Glutamatergic neuron (in vitro differentiated cells): ENCODE data around the gene PLEKHG5. TPM values are rescaled to one million over a fixed set of nuclear protein-coding genes. Genes with fewer than 3 reads are reported as not detected.

ENCODE experiments used
- DNase-seq: peaks from one replicate; pipeline ENCODE4 v3.0.0; 2022
- H3K27ac Mint-ChIP-seq: one replicate; pipeline ENCODE4 v1.8.0; 2020; ENCODE audit warnings: mild to moderate bottlenecking, mixed read lengths, inconsistent platforms; ENCODE audit not compliant: unreplicated experiment
- H3K27me3 Mint-ChIP-seq: one replicate; pipeline ENCODE4 v1.8.0; 2020; ENCODE audit warnings: mild to moderate bottlenecking, moderate library complexity, mixed read lengths, inconsistent platforms; ENCODE audit not compliant: unreplicated experiment
- H3K36me3 Mint-ChIP-seq: one replicate; pipeline ENCODE4 v1.8.0; 2020; ENCODE audit warnings: mild to moderate bottlenecking, mixed read lengths, inconsistent platforms; ENCODE audit not compliant: unreplicated experiment
- H3K4me1 Mint-ChIP-seq: one replicate; pipeline ENCODE4 v1.8.0; 2020; ENCODE audit warnings: mild to moderate bottlenecking, low read depth, mixed read lengths, inconsistent platforms; ENCODE audit not compliant: unreplicated experiment
- H3K4me3 Mint-ChIP-seq: one replicate; pipeline ENCODE4 v1.8.0; 2020; ENCODE audit warnings: mild to moderate bottlenecking, mixed read lengths, inconsistent platforms; ENCODE audit not compliant: unreplicated experiment
- H3K9me3 Mint-ChIP-seq: one replicate; pipeline ENCODE4 v1.8.0; 2020; ENCODE audit warnings: mild to moderate bottlenecking, moderate library complexity, mixed read lengths, inconsistent platforms; ENCODE audit not compliant: unreplicated experiment
- total RNA-seq: library from RNA; stranded (reverse); fragmentation: NEBNext Ultra II Directional; extraction: Animal tissue kit (Norgen Biotek cat#: 25700); gene quantifications from one replicate; pipeline ENCODE4 v1.2.1, GENCODE V29; 2021; ENCODE audit not compliant: unreplicated experiment
- TF ChIP-seq, protein P1 (sequence below): fragments of 200-600 bp; sonication (generic); IDR thresholded peaks from one replicate; pipeline ENCODE4 v1.5.0; 2021; ENCODE audit not compliant: partially characterized antibody, unreplicated experiment

Gene PLEKHG5
- total RNA-seq, 1 donor from 2014 or later: 53.0 TPM

DNA sequence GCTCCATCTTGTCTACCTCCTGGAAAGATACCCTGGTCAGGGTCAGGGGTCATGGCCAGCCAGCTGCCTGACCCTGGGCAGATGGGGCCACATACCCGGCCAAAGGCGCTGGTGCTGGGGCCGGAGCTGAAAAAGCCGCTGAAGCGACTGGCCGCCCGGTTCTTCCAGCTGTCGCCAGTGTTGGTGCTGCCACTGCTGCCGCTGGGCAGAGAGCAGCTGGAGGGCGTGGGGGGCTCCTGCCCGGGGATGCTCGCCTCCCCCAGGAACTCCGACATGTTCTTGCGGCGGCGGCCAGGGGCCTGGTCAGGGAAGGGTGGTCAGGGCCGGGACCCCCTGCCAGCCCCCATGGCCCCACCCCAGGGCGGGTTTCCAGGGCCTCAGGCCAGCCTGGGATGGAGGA, 18.3 kb downstream of the PLEKHG5 start:
- no peak for DNase-seq
- no peak overlapping the region for H3K27ac Mint-ChIP-seq
- peaks cover 7% of the 10 kb centered on the region for H3K27me3 Mint-ChIP-seq
- TF ChIP-seq, protein P1, sequence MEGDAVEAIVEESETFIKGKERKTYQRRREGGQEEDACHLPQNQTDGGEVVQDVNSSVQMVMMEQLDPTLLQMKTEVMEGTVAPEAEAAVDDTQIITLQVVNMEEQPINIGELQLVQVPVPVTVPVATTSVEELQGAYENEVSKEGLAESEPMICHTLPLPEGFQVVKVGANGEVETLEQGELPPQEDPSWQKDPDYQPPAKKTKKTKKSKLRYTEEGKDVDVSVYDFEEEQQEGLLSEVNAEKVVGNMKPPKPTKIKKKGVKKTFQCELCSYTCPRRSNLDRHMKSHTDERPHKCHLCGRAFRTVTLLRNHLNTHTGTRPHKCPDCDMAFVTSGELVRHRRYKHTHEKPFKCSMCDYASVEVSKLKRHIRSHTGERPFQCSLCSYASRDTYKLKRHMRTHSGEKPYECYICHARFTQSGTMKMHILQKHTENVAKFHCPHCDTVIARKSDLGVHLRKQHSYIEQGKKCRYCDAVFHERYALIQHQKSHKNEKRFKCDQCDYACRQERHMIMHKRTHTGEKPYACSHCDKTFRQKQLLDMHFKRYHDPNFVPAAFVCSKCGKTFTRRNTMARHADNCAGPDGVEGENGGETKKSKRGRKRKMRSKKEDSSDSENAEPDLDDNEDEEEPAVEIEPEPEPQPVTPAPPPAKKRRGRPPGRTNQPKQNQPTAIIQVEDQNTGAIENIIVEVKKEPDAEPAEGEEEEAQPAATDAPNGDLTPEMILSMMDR: no peak
- no peaks in the 10 kb centered on the region for H3K9me3 Mint-ChIP-seq
- no peaks in the 10 kb centered on the region for H3K36me3 Mint-ChIP-seq
- H3K4me1 Mint-ChIP-seq: peaks cover 4% of the 10 kb centered on the region
- no peak overlapping the region for H3K4me3 Mint-ChIP-seq

GRCh38 chr1:6472391-6472790, 19.1 kb downstream of the PLEKHG5 start:
- Mint-ChIP-seq H3K27ac (no peak overlapping the region), H3K27me3 (peaks cover 7% of the 10 kb centered on the region), H3K36me3 (no peaks in the 10 kb centered on the region), H3K9me3 (no peaks in the 10 kb centered on the region), H3K4me3 (no peak overlapping the region), H3K4me1 (peaks cover 4% of the 10 kb centered on the region)
- no peak for DNase-seq
- TF ChIP-seq, protein P1: peak; percentile 29

- peaks cover 7% of the 10 kb centered on the region for H3K27me3 Mint-ChIP-seq
- H3K9me3 Mint-ChIP-seq: no peaks in the 10 kb centered on the region
- DNase-seq: no peak
- H3K4me3 Mint-ChIP-seq: no peak overlapping the region
- H3K4me1 Mint-ChIP-seq: peaks cover 4% of the 10 kb centered on the region
- TF ChIP-seq, protein P1: no peak
- no peaks in the 10 kb centered on the region for H3K36me3 Mint-ChIP-seq
- H3K27ac Mint-ChIP-seq: no peak overlapping the region
Measured at GRCh38 chr1:6471970-6472368, 19.5 kb downstream of the PLEKHG5 start.

DNA sequence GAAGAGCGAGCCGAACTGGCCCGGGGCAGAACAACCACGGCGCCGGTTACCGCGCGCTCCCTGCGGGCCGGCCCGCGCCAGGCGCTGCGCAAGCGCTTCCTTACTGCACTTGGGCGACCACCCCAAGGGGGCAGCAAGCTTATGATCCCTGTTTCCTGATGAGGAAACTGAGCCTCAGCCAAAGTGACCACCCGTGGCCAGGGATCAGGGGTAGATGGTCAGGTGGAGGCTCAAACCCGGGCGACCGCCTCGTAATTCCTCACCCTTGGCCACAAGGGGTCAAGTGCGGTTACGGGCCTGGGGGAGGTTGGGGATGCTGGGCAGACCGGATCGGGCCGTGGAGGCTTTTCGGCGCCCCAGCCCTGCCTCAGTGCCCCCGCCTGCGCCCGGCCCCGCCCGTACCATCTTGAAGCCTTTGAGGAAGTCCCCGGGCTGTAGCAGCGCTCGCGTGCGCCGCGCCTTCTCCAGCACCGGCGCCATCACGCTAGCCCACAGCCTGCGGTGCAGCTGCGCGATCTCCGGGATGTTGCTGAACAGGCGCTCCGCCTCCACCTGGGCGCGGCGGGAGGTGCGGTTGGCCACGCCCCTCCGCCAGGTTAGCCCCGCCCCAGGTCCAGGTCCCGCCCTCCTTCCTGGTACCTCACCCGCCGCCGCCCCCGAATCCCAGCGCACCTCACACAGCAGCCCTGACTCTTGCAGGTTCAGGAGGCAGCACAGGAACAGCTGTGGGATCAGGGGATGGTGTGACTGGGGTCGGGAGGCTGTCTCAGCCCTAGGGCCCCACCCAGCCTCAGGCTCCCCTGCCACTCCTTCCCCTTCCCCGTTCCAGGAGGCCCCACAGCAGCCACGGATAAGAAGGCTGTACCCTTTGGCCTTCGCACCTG, 20.1 kb downstream of the PLEKHG5 start:
- Mint-ChIP-seq H3K27ac (no peak overlapping the region), H3K9me3 (no peaks in the 10 kb centered on the region), H3K4me3 (no peak overlapping the region), H3K4me1 (peaks cover 4% of the 10 kb centered on the region), H3K36me3 (no peaks in the 10 kb centered on the region), H3K27me3 (peaks cover 7% of the 10 kb centered on the region)
- no peak for DNase-seq
- TF ChIP-seq, protein P1: no peak
